IMR-90 (cell line): Measurements from ENCODE around the gene PRAMEF5. TPM values are rescaled to one million over a fixed set of nuclear protein-coding genes. Genes with fewer than 3 reads are reported as not detected.
"Not testable (repeated sequence)": the region's sequence is repeated elsewhere in the genome, so short reads cannot be mapped to it uniquely, and the experiment has no call there.

Experiments used
- ATAC-seq: fragments of 200-7000 bp; cut with Tn5 transposase; 2 replicates; pipeline ENCODE4 v1.9.1; 2020; ENCODE audit warnings: low read depth, mild to moderate bottlenecking, moderate library complexity
- Bru-seq: library from RNA; stranded (reverse); fragments of 400-500 nt; gene quantifications from one replicate; lab custom pipeline; 2021; lab: Mats Ljungman, UMichigan
- BruChase-seq, 2 experiments: library from RNA; stranded (reverse); fragments of 400-500 nt; gene quantifications; one replicate each; lab custom pipeline; 2021; lab: Mats Ljungman, UMichigan
- BruUV-seq: library from RNA; stranded (reverse); fragments of 400-500 nt; replicated peaks from 2 replicates; lab custom pipeline; 2021; lab: Mats Ljungman, UMichigan
- CTCF ChIA-PET: fragments of 300-600 bp; formaldehyde crosslinking; extraction: SDS; loops from one replicate; lab custom pipeline; 2021; ENCODE audit warnings: antibody characterized with exemption; lab: Yijun Ruan, JAX
- POLR2A ChIA-PET: fragments of 300-600 bp; sonication (Branson Sonifier 250); formaldehyde crosslinking; loops from one replicate; lab custom pipeline; 2022; ENCODE audit warnings: antibody characterized with exemption; ENCODE audit not compliant: unreplicated experiment; lab: Charles Lee
- DNase-seq: peaks from one replicate; pipeline ENCODE4 v3.0.0; 2013
- H2AFZ ChIP-seq: replicated peaks from 2 replicates; pipeline ENCODE3; 2013; ENCODE audit warnings: low read length, mild to moderate bottlenecking; ENCODE audit not compliant: poor library complexity
- H2AK5ac ChIP-seq: 2 replicates; pipeline ENCODE4 v1.6.1; 2013; ENCODE audit warnings: low read depth, low read length, inconsistent platforms
- H2AK9ac ChIP-seq: replicated peaks from 2 replicates; pipeline ENCODE3; 2013; ENCODE audit warnings: mild to moderate bottlenecking, low read depth, low read length, moderate library complexity; ENCODE audit not compliant: poor library complexity
- H2BK120ac ChIP-seq: 2 replicates; pipeline ENCODE4 v1.6.1; 2013; ENCODE audit warnings: low read depth, low read length, inconsistent platforms
- H2BK15ac ChIP-seq: 3 replicates; pipeline ENCODE4 v1.6.1; 2013; ENCODE audit warnings: low read depth, low read length, inconsistent platforms
- H2BK20ac ChIP-seq: 2 replicates; pipeline ENCODE4 v1.6.1; 2013; ENCODE audit warnings: low read depth, mild to moderate bottlenecking, inconsistent platforms, low read length, moderate library complexity
- H2BK5ac ChIP-seq: 2 replicates; pipeline ENCODE4 v1.6.1; 2013; ENCODE audit warnings: mild to moderate bottlenecking, low read depth, low read length, inconsistent platforms; ENCODE audit not compliant: poor library complexity, severe bottlenecking
- H3K14ac ChIP-seq: replicated peaks from 2 replicates; pipeline ENCODE4 v1.6.1; 2013; ENCODE audit warnings: low read depth, low read length, inconsistent platforms
- H3K18ac ChIP-seq: 2 replicates; pipeline ENCODE4 v1.6.1; 2013; ENCODE audit warnings: low read depth, low read length, control low read depth
- H3K23ac ChIP-seq: 2 replicates; pipeline ENCODE4 v1.6.1; 2013; ENCODE audit warnings: low read depth, low read length, inconsistent platforms
- H3K27ac ChIP-seq: 2 replicates; pipeline ENCODE4 v1.5.1; 2013; ENCODE audit warnings: mild to moderate bottlenecking, control low read depth, low read length; ENCODE audit not compliant: insufficient read depth
- H3K27me3 ChIP-seq: 2 replicates; pipeline ENCODE4 v1.6.1; 2013; ENCODE audit warnings: low read length; ENCODE audit not compliant: control insufficient read depth, insufficient read depth
- H3K36me3 ChIP-seq: 2 replicates; pipeline ENCODE4 v1.6.1; 2013; ENCODE audit warnings: low read length, mixed read lengths; ENCODE audit not compliant: control insufficient read depth, insufficient read depth
- H3K4ac ChIP-seq: 2 replicates; pipeline ENCODE4 v1.6.1; 2013; ENCODE audit warnings: low read depth, low read length, inconsistent platforms
- H3K4me1 ChIP-seq: 2 replicates; pipeline ENCODE4 v1.6.1; 2013; ENCODE audit warnings: low read length, mixed read lengths; ENCODE audit not compliant: control insufficient read depth, insufficient read depth
- H3K4me2 ChIP-seq: 2 replicates; pipeline ENCODE4 v1.6.1; 2013; ENCODE audit warnings: low read depth, mild to moderate bottlenecking, control low read depth, low read length, moderate library complexity
- H3K4me3 ChIP-seq: 2 replicates; pipeline ENCODE4 v1.5.1; 2013; ENCODE audit warnings: low read depth, mild to moderate bottlenecking, control low read depth, low read length, moderate library complexity; ENCODE audit not compliant: insufficient read depth
- H3K56ac ChIP-seq: 2 replicates; pipeline ENCODE4 v1.6.1; 2013; ENCODE audit warnings: low read length, inconsistent platforms; ENCODE audit not compliant: insufficient read depth; ENCODE audit errors: extremely low read depth
- H3K79me1 ChIP-seq, 2 experiments: 2 replicates each; pipeline ENCODE4 v1.6.1; 2013; ENCODE audit warnings: low read length in 2 of 2, inconsistent platforms in 1 of 2, low read depth in 1 of 2
- H3K9ac ChIP-seq: 2 replicates; pipeline ENCODE4 v1.6.1; 2013; ENCODE audit warnings: low read depth, low read length, control low read depth
- H3K9me1 ChIP-seq: 2 replicates; pipeline ENCODE4 v1.6.1; 2013; ENCODE audit warnings: low read length, inconsistent platforms; ENCODE audit not compliant: insufficient read depth
- H3K9me3 ChIP-seq: 2 replicates; pipeline ENCODE4 v1.6.1; 2013; ENCODE audit warnings: low read length; ENCODE audit not compliant: control insufficient read depth, insufficient read depth
- H4K20me1 ChIP-seq: 2 replicates; pipeline ENCODE4 v1.6.1; 2013; ENCODE audit warnings: low read length, inconsistent platforms; ENCODE audit not compliant: insufficient read depth
- H4K5ac ChIP-seq: 2 replicates; pipeline ENCODE4 v1.6.1; 2013; ENCODE audit warnings: mild to moderate bottlenecking, low read depth, low read length, control low read depth
- H4K8ac ChIP-seq, 2 experiments: 2 replicates each; pipeline ENCODE4 v1.6.1; 2013; ENCODE audit warnings: low read depth in 2 of 2, low read length in 2 of 2, control low read depth in 1 of 2, inconsistent platforms in 1 of 2
- H4K91ac ChIP-seq: 2 replicates; pipeline ENCODE4 v1.6.1; 2013; ENCODE audit warnings: low read depth, low read length, inconsistent platforms; ENCODE audit not compliant: insufficient read depth
- WGBS, 2 experiments: methylation state at CpG; one replicate each; pipeline versions ENCODE4 v1.1.5 to v1.1.7; 2013; ENCODE audit warnings: missing lambda C conversion rate in 2 of 2; ENCODE audit not compliant: insufficient read length in 1 of 2; ENCODE audit errors: extremely low coverage in 2 of 2; 5-methylcytosine and 5-hydroxymethylcytosine counted together
- dilution Hi-C: fragments of 300-500 bp; cut with HindIII; formaldehyde crosslinking; loops from one replicate; pipeline ENCODE4 v1.14.3; 2018; ENCODE audit warnings: low sequenced_read_pairs; ENCODE audit not compliant: unreplicated experiment
- in situ Hi-C: fragments of 300-500 bp; cut with MboI; formaldehyde crosslinking; loops from 3 replicates; pipeline ENCODE4 v1.14.3; 2019; ENCODE audit warnings: low sequenced_read_pairs, inconsistent platforms, mixed read lengths
- intact Hi-C: fragments of 100-400 bp; cut with micrococcal nuclease; formaldehyde crosslinking; loops from 2 replicates; pipeline ENCODE4 v1.10.0; 2022
- long read RNA-seq: library from polyadenylated mRNA; unstranded; transcript quantifications from one replicate; pipeline ENCODE4 v2.0.0, GENCODE V29; 2021; ENCODE audit not compliant: unreplicated experiment
- polyA plus RNA-seq, 3 experiments: library from polyadenylated mRNA; depleted of rRNA; stranded (reverse); fragments of >200 nt; gene quantifications; 2 replicates each; pipeline ENCODE4 v1.2.3, GENCODE V29; 2012; ENCODE audit warnings: low replicate concordance in 1 of 3
- total RNA-seq: library from RNA; depleted of rRNA; stranded (reverse); fragments of >200 nt; gene quantifications from 2 replicates; pipeline ENCODE4 v1.2.3, GENCODE V29; 2012; rRNA removed

PRAMEF5 gene
- total RNA-seq = not detected in 2 replicates
- polyA plus RNA-seq (2012; rRNA removed) = not detected in 2 replicates
- polyA plus RNA-seq (2012; cell fraction: cytosol; rRNA removed) = not detected in 2 replicates
- polyA plus RNA-seq (2012; cell fraction: nucleus; rRNA removed; ENCODE audit: low replicate concordance) = not detected in 2 replicates
- not detected for Bru-seq, nascent RNA
- not detected for BruChase-seq, experiment 1, labeled RNA remaining after a 6-hour chase
- BruChase-seq, experiment 2, labeled RNA remaining after a 2-hour chase = not detected
- long read RNA-seq = 0 reads

DNA sequence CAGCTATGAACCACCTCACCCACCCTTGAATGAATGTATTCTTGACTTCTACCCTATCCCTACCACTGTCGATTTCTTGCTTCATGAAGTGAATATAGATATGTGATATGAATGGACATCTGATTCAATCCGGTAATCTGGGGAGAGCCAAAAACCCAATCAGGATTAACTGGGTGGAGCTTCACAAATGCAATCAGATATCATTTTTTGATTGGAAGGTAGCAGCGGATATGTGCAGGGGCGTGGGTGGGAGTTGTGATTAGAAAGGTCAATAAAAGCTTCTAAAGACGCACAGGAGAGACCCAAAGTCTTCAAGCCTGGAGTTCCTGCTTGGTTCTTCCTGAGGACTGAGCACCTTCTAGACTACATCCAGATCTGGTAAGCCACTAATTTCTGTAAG, at the start of gene PRAMEF5:
PRAMEF5 (plus strand) TSS at position 301 of the 400 bp plus-strand sequence. CDS start 5,071 bp downstream, outside the sequence.
- H2BK15ac ChIP-seq, H3K4me1 ChIP-seq, in situ Hi-C loops, H4K20me1 ChIP-seq, H2BK120ac ChIP-seq, ATAC-seq, H4K8ac ChIP-seq, H2AK9ac ChIP-seq, H2BK20ac ChIP-seq, H3K9me3 ChIP-seq, H2AFZ ChIP-seq, BruUV-seq, H3K14ac ChIP-seq, DNase-seq, H2AK5ac ChIP-seq, intact Hi-C loops, POLR2A ChIA-PET, H2BK5ac ChIP-seq, H3K56ac ChIP-seq, H4K91ac ChIP-seq, H3K4me3 ChIP-seq, H3K79me1 ChIP-seq, H3K9me1 ChIP-seq, H3K23ac ChIP-seq, dilution Hi-C loops, H3K9ac ChIP-seq, H4K5ac ChIP-seq, H3K36me3 ChIP-seq, H3K4me2 ChIP-seq, CTCF ChIA-PET, H3K4ac ChIP-seq, H3K18ac ChIP-seq, H3K27ac ChIP-seq, H3K27me3 ChIP-seq: not testable (repeated sequence)
- WGBS, 2 experiments = no CpG with 5 or more reads among the region's 5 CpGs

DNA sequence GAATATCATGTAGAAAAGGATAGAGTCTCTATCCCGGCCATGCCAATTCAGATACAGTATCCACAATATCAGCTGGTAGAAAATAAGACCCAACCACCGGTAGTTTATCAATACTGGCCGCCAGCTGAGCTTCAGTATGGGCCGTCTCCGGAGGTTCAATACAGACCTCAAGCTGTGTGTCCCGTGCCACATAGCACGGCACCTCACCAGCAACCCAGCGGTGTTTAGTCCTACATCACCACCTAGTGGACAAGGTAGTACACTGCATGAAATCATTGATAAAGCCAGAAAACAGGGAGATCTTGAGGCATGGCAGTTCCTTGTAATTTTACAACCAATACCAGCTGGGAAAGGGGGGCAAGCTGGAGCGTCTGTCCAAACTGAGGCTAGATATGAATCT, 45.3 kb upstream of the PRAMEF5 start:
- H3K27me3 ChIP-seq, H3K4me3 ChIP-seq, BruUV-seq, H3K36me3 ChIP-seq, H3K18ac ChIP-seq, H3K23ac ChIP-seq, H3K27ac ChIP-seq, in situ Hi-C loops, H2AK5ac ChIP-seq, H2BK5ac ChIP-seq, ATAC-seq, H4K8ac ChIP-seq, CTCF ChIA-PET, H2BK120ac ChIP-seq, H2BK15ac ChIP-seq, H3K9me1 ChIP-seq, H3K4me1 ChIP-seq, H4K5ac ChIP-seq, H3K14ac ChIP-seq, H3K4me2 ChIP-seq, H2AFZ ChIP-seq, H4K91ac ChIP-seq, H3K9me3 ChIP-seq, intact Hi-C loops, H3K9ac ChIP-seq, H4K20me1 ChIP-seq, DNase-seq, POLR2A ChIA-PET, H3K4ac ChIP-seq, H2AK9ac ChIP-seq, H3K56ac ChIP-seq, H2BK20ac ChIP-seq, H3K79me1 ChIP-seq, dilution Hi-C loops: not testable (repeated sequence)
- WGBS, 2 experiments = no CpG with 5 or more reads among the region's 9 CpGs
